ENCODE results near the gene LANCL2.
"Not testable (repeated sequence)": the region's sequence is repeated elsewhere in the genome, so short reads cannot be mapped to it uniquely, and the experiment has no call there.

Gene LANCL2

GRCh38 chr7:55471594-55471993, 106.5 kb downstream of the LANCL2 start:
- not testable (repeated sequence) for DNase-seq (ENCODE audit: low spot score)

- DNase-seq (ENCODE audit: low spot score): not testable (repeated sequence)
Observed at GRCh38 chr7:55472406-55472805, 107.3 kb downstream of the LANCL2 start.

GRCh38 chr7:55472928-55473725, 108.0 kb downstream of the LANCL2 start:
- no peak for DNase-seq (ENCODE audit: low spot score)

GRCh38 chr7:55473932-55474331, 108.8 kb downstream of the LANCL2 start:
- DNase-seq (ENCODE audit: low spot score): no peak

GRCh38 chr7:55474944-55475854, 110.1 kb downstream of the LANCL2 start:
- DNase-seq (ENCODE audit: low spot score): no peak

GRCh38 chr7:55475855-55476803, 111.0 kb downstream of the LANCL2 start:
- DNase-seq (ENCODE audit: low spot score): peak; percentile 76

GRCh38 chr7:55476852-55477780, 112.0 kb downstream of the LANCL2 start:
- DNase-seq (ENCODE audit: low spot score): no peak

- peak; percentile 93 for DNase-seq (ENCODE audit: low spot score)
Observed at GRCh38 chr7:55477781-55478374, 112.7 kb downstream of the LANCL2 start.

- no peak for DNase-seq (ENCODE audit: low spot score)
Observed at GRCh38 chr7:55478700-55479099, 113.6 kb downstream of the LANCL2 start.

- DNase-seq (ENCODE audit: low spot score): no peak
Observed at GRCh38 chr7:55481155-55481554, 116.0 kb downstream of the LANCL2 start.

GRCh38 chr7:55483046-55483445, 117.9 kb downstream of the LANCL2 start:
- no peak for DNase-seq (ENCODE audit: low spot score)

Data from AG08395 (cell line).